GM12878 (cell line): ENCODE data around the gene BMERB1. TPM values are rescaled to one million over a fixed set of nuclear protein-coding genes. Genes with fewer than 3 reads are reported as not detected.

Experiments used
- ATAC-seq: fragments of 200-7000 bp; cut with Tn5 transposase; 3 replicates; pipeline ENCODE4 v1.9.1; 2020; ENCODE audit warnings: mild to moderate bottlenecking, moderate library complexity
- BruUV-seq: library from RNA; stranded (reverse); fragments of 400-500 nt; replicated peaks from 2 replicates; lab custom pipeline; 2021; lab: Mats Ljungman, UMichigan
- CTCF ChIA-PET: fragments of 300-600 bp; sonication (Branson Sonifier 250); formaldehyde crosslinking; extraction: SDS; loops from one replicate; lab custom pipeline; 2021; ENCODE audit warnings: inconsistent platforms; lab: Yijun Ruan, JAX
- POLR2A ChIA-PET: fragments of 350-600 bp; formaldehyde crosslinking; extraction: SDS; loops from one replicate; lab custom pipeline; 2021; ENCODE audit warnings: inconsistent platforms; lab: Charles Lee
- RAD21 ChIA-PET: fragments of 300-600 bp; sonication (Branson Sonifier 250); formaldehyde crosslinking; loops from one replicate; lab custom pipeline; 2023; ENCODE audit warnings: antibody characterized with exemption; ENCODE audit not compliant: unreplicated experiment; lab: Charles Lee
- SMC1A ChIA-PET: fragments of 300-600 bp; sonication (Branson Sonifier 250); formaldehyde crosslinking; loops from one replicate; lab custom pipeline; 2023; ENCODE audit not compliant: unreplicated experiment, uncharacterized antibody; lab: Charles Lee
- DNase-seq: peaks from one replicate; pipeline ENCODE4 v3.0.0-alpha.2; 2011; ENCODE audit warnings: low read depth, low spot score
- FAIRE-seq: peaks from 3 replicates; lab custom pipeline; 2011; peaks lifted over from hg19 to GRCh38; lab: Jason Lieb, UNC
- H2AFZ ChIP-seq: 2 replicates; pipeline ENCODE4 v1.6.0; 2011; ENCODE audit warnings: low read depth, low read length, control low read depth; ENCODE audit not compliant: control insufficient read depth
- H3K27ac ChIP-seq: 2 replicates; pipeline ENCODE4 v1.5.1; 2011; ENCODE audit warnings: control low read depth; ENCODE audit not compliant: control insufficient read depth, insufficient read depth
- H3K27me3 ChIP-seq, 2 experiments: replicated peaks in 1 of 2; 2 replicates each; pipeline versions ENCODE4 v1.6.0 to v1.6.1; 2011; ENCODE audit warnings: low read length in 1 of 2; ENCODE audit not compliant: control insufficient read depth in 2 of 2, insufficient read depth in 2 of 2
- H3K36me3 ChIP-seq, 2 experiments: 2 replicates each; pipeline ENCODE4 v1.5.1; 2011; ENCODE audit warnings: low read length in 1 of 2; ENCODE audit not compliant: control insufficient read depth in 2 of 2, insufficient read depth in 2 of 2
- H3K4me1 ChIP-seq: 2 replicates; pipeline ENCODE4 v1.6.1; 2011; ENCODE audit warnings: mild to moderate bottlenecking, low read length, moderate library complexity, mixed read lengths; ENCODE audit not compliant: control insufficient read depth, insufficient read depth
- H3K4me2 ChIP-seq: 2 replicates; pipeline ENCODE4 v1.6.0; 2011; ENCODE audit warnings: control low read depth; ENCODE audit not compliant: control insufficient read depth, insufficient read depth
- H3K4me3 ChIP-seq: fragments of 200-600 bp; sonication (generic); 2 replicates; pipeline ENCODE4 v1.5.1; 2016
- H3K79me2 ChIP-seq: 2 replicates; pipeline ENCODE4 v1.6.0; 2011; ENCODE audit warnings: low read length; ENCODE audit not compliant: control insufficient read depth, insufficient read depth
- H3K9ac ChIP-seq: 2 replicates; pipeline ENCODE4 v1.8.0; 2011; ENCODE audit warnings: low read length, control low read depth, mixed read lengths; ENCODE audit not compliant: control insufficient read depth, insufficient read depth
- H3K9me3 ChIP-seq: replicated peaks from 3 replicates; pipeline ENCODE4 v1.5.1; 2011; ENCODE audit warnings: mild to moderate bottlenecking, low read length; ENCODE audit not compliant: control insufficient read depth, insufficient read depth
- H4K20me1 ChIP-seq: 2 replicates; pipeline ENCODE4 v1.6.0; 2011; ENCODE audit not compliant: control insufficient read depth, insufficient read depth
- MEF2A ChIP-seq: IDR thresholded peaks from 2 replicates; pipeline ENCODE4 v1.6.1; 2011; ENCODE audit warnings: low read depth, mild to moderate bottlenecking, low read length, moderate library complexity; ENCODE audit not compliant: insufficient read depth
- MLLT1 ChIP-seq: fragments of 450-650 bp; IDR thresholded peaks from 2 replicates; pipeline ENCODE4 v1.6.1; 2016; ENCODE audit warnings: mild to moderate bottlenecking
- NFXL1 ChIP-seq: fragments of 450-650 bp; IDR thresholded peaks from 2 replicates; pipeline ENCODE4 v1.6.1; 2017; ENCODE audit warnings: antibody characterized with exemption, mild to moderate bottlenecking, borderline replicate concordance
- RELA ChIP-seq: fragments of 450-650 bp; IDR thresholded peaks from 2 replicates; pipeline ENCODE4 v1.8.0; 2014; ENCODE audit warnings: borderline replicate concordance; ENCODE audit not compliant: partially characterized antibody
- RUNX3 ChIP-seq: IDR thresholded peaks from 2 replicates; pipeline ENCODE4 v1.6.1; 2012; ENCODE audit warnings: low read length, inconsistent platforms
- ZNF384 ChIP-seq: IDR thresholded peaks from 2 replicates; pipeline ENCODE4 v1.6.1; 2012; ENCODE audit warnings: low read depth, mild to moderate bottlenecking, low read length, improper control_type of control experiment, borderline replicate concordance
- ZSCAN29 ChIP-seq: fragments of 450-650 bp; IDR thresholded peaks from 2 replicates; pipeline ENCODE4 v1.6.1; 2017; ENCODE audit warnings: mild to moderate bottlenecking, moderate library complexity
- WGBS: methylation state at CpG from one replicate; pipeline ENCODE4 v1.1.6; 2016; ENCODE audit warnings: low lambda C conversion rate; ENCODE audit not compliant: insufficient replicate concordance, insufficient coverage; ENCODE audit errors: missing lambda C conversion rate; 5-methylcytosine and 5-hydroxymethylcytosine counted together
- in situ Hi-C: fragments of 300-500 bp; cut with MboI; formaldehyde crosslinking; loops from 9 replicates; pipeline ENCODE4 v1.14.3; 2018; ENCODE audit warnings: mixed read lengths
- intact Hi-C: fragments of 100-400 bp; cut with micrococcal nuclease; formaldehyde crosslinking; loops from one replicate; pipeline ENCODE4 v1.14.2; 2022; ENCODE audit not compliant: unreplicated experiment
- polyA plus RNA-seq, 11 experiments: library from polyadenylated mRNA; depleted of rRNA in 4 of 11; unstranded in 6 of 11; stranded (reverse) in 5 of 11; fragments of >200 nt; fragmentation: Nextera tagmentation in 4 of 11; fragmentation: Illumina TruSeq in 1 of 11; extraction: Ambion mirVana in 4 of 11; extraction: Trizol in 1 of 11; gene quantifications; 1 replicate in 1 of 11; 2 replicates in 10 of 11; pipeline versions ENCODE4 v1.2.1 to v1.2.3, GENCODE V29; 2011 to 2016; ENCODE audit warnings: inconsistent platforms in 2 of 11, missing spikeins in 2 of 11, low read depth in 1 of 11
- total RNA-seq, 4 experiments: library from RNA; depleted of rRNA in 3 of 4; stranded (reverse); fragments of >200 nt in 3 of 4; fragmentation: Illumina TruSeq in 1 of 4; extraction: Trizol in 1 of 4; gene quantifications; 2 replicates each; pipeline versions ENCODE4 v1.2.1 to v1.2.3, GENCODE V29; 2013 to 2021
- TF ChIP-seq, protein P1 (sequence below): IDR thresholded peaks from 2 replicates; pipeline ENCODE4 v1.6.1; 2012; ENCODE audit warnings: mild to moderate bottlenecking, low read depth, low read length
- TF ChIP-seq, protein P2 (sequence below): fragments of 450-650 bp; IDR thresholded peaks from 2 replicates; pipeline ENCODE4 v1.6.1; 2016; ENCODE audit warnings: mild to moderate bottlenecking, moderate library complexity, borderline replicate concordance

The BMERB1 gene
- total and polyA plus RNA-seq, 10 of the 15 experiments (the other 5 are each of a cell fraction or from before 2014, with no cell fraction given), result 0.05 to 0.68 (median 0.34) TPM

DNA sequence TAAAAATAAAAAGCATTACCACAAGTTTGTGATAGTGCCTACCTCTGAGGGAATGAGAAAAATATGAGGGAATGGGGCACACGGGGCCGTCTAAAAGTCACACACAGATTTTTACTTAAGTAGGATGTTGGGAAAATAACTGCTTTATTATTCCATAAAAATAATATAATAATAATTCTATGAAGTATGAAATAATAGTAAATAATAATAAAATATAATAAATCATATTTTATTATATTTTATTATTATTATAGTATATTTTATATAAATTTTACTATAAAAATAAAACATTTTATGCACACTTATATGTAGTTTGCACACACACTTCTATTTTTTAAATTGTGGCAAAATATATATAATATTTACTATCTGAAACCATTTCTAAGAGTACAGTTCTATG, 92.3 kb downstream of the BMERB1 start:
- no peaks in the 10 kb centered on the region for H3K4me1 ChIP-seq
- H3K4me2 ChIP-seq, result no peak overlapping the region
- no peak for FAIRE-seq
- no peak for DNase-seq
- ChIA-PET RAD21 (no interaction called here), SMC1A (no interaction called here), CTCF (no interaction called here), POLR2A (no interaction called here)
- H2AFZ ChIP-seq, result no peak overlapping the region
- H3K36me3 ChIP-seq, result no peaks in the 10 kb centered on the region
- H3K4me3 ChIP-seq, result no peak overlapping the region
- no peaks in the 10 kb centered on the region for H3K79me2 ChIP-seq
- no peaks in the 10 kb centered on the region for H3K9me3 ChIP-seq
- in situ Hi-C loops (no loop called here), intact Hi-C loops (no loop called here)
- BruUV-seq, result no TSS peak
- no peaks in the 10 kb centered on the region for H4K20me1 ChIP-seq
- no peak overlapping the region for H3K9ac ChIP-seq
- H3K27me3 ChIP-seq, result no peaks in the 10 kb centered on the region
- no peak for ATAC-seq
- H3K27ac ChIP-seq, result no peak overlapping the region
- 98% methylated on average over 2 of the region's 2 CpGs for WGBS
- TF ChIP-seq ZSCAN29 (no peak), RUNX3 (no peak), NFXL1 (no peak), ZNF384 (no peak), MLLT1 (no peak)

DNA sequence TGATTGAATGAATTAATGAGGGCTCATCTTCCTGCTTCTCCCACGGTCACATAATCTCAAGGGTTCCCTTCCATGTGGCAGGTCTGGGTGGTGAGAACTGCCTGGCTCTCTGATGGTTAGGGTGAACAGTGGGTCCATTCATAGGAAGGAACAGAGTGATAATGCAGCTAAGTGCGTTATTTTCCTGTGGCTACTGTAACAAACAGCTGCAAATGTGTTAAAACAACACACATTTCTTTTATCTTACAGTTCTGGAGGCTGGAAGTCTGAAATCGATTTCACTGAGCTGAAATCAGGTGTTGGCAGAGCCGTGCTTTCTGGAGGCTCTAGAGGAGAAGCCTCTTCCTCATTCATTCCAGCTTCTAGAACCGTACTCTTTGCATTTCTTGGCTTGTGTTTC, 95.3 kb downstream of the BMERB1 start:
- no peaks in the 10 kb centered on the region for H3K27me3 ChIP-seq
- no peaks in the 10 kb centered on the region for H3K36me3 ChIP-seq
- WGBS, result 44% methylated on average over 5 of the region's 5 CpGs
- no peak overlapping the region for H3K4me2 ChIP-seq
- in situ Hi-C loops (no loop called here), intact Hi-C loops (no loop called here)
- H3K79me2 ChIP-seq, result no peaks in the 10 kb centered on the region
- H4K20me1 ChIP-seq, result no peaks in the 10 kb centered on the region
- H2AFZ ChIP-seq, result no peak overlapping the region
- POLR2A ChIA-PET, result no interaction called here
- ATAC-seq, result no peak
- no peaks in the 10 kb centered on the region for H3K9me3 ChIP-seq
- H3K9ac ChIP-seq, result no peak overlapping the region
- SMC1A ChIA-PET, result interaction anchor here (0.9 kb wide), 1 partner anchor 9 kb away, joined by 3 read pairs; no protein-coding TSS in a partner anchor
- CTCF ChIA-PET, result interaction anchor here (0.9 kb wide), 1 partner anchor 22 kb away, joined by 3 read pairs; no protein-coding TSS in a partner anchor
- FAIRE-seq, result no peak
- H3K27ac ChIP-seq, result no peak overlapping the region
- no peak overlapping the region for H3K4me3 ChIP-seq
- H3K4me1 ChIP-seq, result no peaks in the 10 kb centered on the region
- RAD21 ChIA-PET, result no interaction called here
- no peak for DNase-seq
- BruUV-seq, result no TSS peak
- TF ChIP-seq, protein P1, sequence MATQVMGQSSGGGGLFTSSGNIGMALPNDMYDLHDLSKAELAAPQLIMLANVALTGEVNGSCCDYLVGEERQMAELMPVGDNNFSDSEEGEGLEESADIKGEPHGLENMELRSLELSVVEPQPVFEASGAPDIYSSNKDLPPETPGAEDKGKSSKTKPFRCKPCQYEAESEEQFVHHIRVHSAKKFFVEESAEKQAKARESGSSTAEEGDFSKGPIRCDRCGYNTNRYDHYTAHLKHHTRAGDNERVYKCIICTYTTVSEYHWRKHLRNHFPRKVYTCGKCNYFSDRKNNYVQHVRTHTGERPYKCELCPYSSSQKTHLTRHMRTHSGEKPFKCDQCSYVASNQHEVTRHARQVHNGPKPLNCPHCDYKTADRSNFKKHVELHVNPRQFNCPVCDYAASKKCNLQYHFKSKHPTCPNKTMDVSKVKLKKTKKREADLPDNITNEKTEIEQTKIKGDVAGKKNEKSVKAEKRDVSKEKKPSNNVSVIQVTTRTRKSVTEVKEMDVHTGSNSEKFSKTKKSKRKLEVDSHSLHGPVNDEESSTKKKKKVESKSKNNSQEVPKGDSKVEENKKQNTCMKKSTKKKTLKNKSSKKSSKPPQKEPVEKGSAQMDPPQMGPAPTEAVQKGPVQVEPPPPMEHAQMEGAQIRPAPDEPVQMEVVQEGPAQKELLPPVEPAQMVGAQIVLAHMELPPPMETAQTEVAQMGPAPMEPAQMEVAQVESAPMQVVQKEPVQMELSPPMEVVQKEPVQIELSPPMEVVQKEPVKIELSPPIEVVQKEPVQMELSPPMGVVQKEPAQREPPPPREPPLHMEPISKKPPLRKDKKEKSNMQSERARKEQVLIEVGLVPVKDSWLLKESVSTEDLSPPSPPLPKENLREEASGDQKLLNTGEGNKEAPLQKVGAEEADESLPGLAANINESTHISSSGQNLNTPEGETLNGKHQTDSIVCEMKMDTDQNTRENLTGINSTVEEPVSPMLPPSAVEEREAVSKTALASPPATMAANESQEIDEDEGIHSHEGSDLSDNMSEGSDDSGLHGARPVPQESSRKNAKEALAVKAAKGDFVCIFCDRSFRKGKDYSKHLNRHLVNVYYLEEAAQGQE, result no peak
- TF ChIP-seq MEF2A (no peak), RELA (no peak)
- TF ChIP-seq, protein P2, sequence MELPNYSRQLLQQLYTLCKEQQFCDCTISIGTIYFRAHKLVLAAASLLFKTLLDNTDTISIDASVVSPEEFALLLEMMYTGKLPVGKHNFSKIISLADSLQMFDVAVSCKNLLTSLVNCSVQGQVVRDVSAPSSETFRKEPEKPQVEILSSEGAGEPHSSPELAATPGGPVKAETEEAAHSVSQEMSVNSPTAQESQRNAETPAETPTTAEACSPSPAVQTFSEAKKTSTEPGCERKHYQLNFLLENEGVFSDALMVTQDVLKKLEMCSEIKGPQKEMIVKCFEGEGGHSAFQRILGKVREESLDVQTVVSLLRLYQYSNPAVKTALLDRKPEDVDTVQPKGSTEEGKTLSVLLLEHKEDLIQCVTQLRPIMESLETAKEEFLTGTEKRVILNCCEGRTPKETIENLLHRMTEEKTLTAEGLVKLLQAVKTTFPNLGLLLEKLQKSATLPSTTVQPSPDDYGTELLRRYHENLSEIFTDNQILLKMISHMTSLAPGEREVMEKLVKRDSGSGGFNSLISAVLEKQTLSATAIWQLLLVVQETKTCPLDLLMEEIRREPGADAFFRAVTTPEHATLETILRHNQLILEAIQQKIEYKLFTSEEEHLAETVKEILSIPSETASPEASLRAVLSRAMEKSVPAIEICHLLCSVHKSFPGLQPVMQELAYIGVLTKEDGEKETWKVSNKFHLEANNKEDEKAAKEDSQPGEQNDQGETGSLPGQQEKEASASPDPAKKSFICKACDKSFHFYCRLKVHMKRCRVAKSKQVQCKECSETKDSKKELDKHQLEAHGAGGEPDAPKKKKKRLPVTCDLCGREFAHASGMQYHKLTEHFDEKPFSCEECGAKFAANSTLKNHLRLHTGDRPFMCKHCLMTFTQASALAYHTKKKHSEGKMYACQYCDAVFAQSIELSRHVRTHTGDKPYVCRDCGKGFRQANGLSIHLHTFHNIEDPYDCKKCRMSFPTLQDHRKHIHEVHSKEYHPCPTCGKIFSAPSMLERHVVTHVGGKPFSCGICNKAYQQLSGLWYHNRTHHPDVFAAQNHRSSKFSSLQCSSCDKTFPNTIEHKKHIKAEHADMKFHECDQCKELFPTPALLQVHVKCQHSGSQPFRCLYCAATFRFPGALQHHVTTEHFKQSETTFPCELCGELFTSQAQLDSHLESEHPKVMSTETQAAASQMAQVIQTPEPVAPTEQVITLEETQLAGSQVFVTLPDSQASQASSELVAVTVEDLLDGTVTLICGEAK, result no peak
